Left renal cortex interstitium (tissue), 4 donors: ENCODE results near the gene TLK2. TPM values are rescaled to one million over a fixed set of nuclear protein-coding genes. Genes with fewer than 3 reads are reported as not detected.
A peak's percentile ranks its signal among the peaks of the same experiment; 100 is the strongest.

Experiments used
- DNase-seq, 4 donors: peaks; one replicate each; pipeline ENCODE4 v3.0.0-alpha.2; 2013; ENCODE audit warnings: low read depth in 4 of 4, low spot score in 2 of 4, missing footprints in 1 of 4
- polyA plus RNA-seq, 4 donors: library from polyadenylated mRNA; unstranded; fragments of 120-200 nt; gene quantifications; one replicate each; pipeline ENCODE4 v1.2.1, GENCODE V29; 2013; ENCODE audit not compliant: insufficient read length in 4 of 4

The TLK2 gene
- polyA plus RNA-seq, 4 donors: 59.4 to 74.1 (median 67.1) TPM

DNA sequence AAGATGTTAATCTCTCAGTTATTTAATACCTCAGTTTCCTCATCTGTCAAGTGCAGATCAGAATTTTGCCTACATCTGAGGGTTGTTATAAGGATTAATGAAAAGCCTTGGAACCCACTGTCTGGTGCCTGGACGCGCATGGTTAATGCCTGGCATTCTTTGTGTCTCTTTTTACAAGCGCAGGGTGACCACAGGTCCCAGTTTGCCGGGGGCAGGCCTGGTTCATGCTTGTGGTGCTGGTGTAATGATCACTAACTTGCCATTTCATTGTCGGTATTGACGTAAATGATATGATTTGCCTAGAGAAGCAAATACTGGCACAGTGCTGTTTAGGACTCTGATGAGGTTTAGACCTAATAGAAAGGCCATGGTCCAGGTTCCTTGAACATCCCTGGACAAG is 172.0 kb downstream of the TLK2 start:
- no peak for DNase-seq

- DNase-seq: no peak
Measured at GRCh38 chr17:62652251-62653001, 173.8 kb downstream of the TLK2 start.

DNA sequence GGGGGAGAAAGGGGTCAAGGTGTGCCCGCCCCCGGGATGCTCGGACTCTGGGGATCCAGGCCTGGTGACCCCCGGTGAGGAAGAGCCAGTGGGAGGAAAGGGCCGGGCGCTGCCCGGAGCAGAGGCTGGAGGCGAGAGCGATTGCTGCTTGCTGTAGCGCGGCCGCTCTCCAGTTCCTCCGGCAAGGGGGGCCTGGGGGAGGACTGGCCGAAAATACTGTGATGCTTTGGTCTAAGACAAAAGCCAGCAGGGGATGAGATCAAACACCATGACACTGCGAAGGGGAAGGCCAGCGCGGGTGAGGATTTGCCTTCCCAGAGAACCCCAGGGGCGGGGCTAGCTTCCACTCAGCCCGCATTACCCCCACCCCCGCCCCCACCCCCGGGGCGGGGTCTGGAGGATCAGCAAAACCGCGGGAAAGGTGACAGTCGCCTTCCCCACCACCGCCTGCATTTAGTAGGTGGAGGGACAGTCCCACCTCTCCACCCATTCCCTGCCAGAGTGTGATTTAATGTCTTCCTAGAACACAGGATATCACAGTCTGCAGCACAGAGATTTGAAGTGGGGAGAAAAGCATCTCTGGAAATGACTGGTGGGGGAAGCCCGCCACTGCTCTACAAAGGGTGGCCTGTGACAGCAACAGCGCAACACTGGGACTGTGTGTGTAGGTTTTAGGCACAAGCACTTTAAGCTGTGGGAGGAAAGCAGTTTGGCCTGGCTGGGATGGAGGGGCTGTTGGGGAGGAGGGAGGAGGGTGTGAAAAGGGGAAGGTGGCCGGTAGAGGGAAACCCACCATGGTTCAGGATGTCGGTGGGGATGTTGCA is 174.6 kb downstream of the TLK2 start:
- peak in 2 of 4 donors; percentile 62 to 66 for DNase-seq

DNA sequence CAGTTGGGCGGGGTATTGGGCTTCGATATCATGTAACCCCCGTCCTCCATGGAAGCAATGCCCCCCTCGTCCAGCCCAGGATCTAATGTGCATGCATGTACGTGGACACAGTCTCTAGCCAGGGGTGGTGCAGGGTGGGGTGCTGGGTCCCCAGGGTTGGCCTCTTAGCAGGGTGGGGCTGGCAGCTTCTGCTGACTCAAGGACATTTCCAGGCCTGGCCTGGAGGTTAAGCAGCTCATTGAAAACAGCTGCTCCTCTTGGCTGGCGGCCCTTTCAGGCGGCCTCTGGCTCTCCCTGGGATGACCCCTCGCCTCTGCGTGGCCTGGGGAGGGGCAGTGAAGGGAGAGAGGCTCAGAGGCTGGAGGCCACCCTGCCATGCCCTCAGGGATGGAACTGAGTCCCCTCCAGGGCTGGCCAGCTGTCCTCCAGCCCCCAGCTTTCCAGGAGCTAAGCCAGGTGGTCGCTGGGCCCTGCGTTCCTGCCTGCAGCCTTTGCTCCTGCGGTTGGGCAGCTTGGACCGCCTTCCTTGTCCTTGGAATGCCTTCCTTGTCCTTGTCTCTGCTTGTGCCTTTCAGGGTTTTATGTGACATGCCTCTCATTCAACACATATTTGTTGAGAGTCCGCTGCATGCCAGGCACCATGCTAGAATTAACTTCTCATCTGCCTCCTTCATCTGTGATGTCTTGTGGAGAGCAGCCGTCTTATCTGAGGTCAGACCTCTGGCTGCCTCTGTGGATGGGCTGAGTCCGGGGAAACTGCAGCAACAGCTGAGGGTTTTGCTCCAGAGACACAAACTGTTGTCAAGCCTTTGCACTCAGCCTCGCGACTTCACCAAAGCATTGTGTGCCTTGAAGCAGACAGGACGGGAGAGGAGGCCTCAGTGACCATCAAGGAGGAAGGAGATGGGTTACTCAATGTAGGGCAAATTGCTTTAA is 175.5 kb downstream of the TLK2 start:
- DNase-seq: peak in 1 of 4 donors; percentile 38

DNA sequence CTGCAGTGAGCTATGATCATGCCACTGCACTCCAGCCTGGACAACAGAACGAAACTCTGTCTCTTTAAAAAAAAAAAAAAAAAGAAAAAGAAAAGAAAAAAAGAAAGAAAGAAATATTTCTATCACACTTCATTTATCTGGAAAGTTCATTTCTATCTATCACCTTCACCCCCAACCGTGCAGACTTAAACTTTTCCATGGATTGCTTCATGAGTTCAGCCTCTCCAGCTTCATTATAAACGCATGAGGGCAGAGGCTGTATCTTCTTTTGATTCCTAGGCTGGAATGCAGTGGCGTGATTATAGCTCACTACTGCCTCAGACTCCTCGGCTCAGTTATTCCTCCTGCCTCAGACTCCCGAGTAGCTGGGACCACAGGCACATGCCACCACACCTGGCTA is 177.0 kb downstream of the TLK2 start:
- DNase-seq: no peak

GRCh38 chr17:62656446-62656845 is 177.8 kb downstream of the TLK2 start:
- DNase-seq: no peak

DNA sequence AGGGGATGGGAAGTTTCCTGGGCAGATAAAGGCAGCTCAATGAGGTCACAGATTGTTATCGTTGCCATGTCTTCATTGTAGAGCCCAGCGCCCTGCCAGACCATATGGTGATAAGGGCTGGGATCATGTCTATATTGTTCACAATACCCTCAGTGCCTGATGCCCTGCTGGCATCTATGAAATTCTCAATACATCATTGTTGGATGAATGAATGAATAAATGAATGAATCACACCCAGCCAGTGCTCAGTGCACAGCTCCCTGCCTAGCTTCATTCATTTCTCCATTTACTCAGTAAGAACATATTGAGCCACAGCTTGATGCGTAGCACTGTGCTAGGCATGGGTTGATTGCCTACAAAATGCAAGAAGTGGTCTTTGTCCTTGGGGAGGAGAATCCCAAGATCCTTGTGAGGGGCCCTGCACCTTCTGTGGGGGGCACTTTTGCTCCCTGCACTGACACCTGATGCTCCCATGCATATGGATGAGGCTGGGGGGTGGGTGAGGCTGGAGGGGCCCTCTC is 178.6 kb downstream of the TLK2 start:
- DNase-seq: no peak

- DNase-seq: no peak
Measured at GRCh38 chr17:62657690-62658089, 179.1 kb downstream of the TLK2 start.

GRCh38 chr17:62658136-62658920 is 179.7 kb downstream of the TLK2 start:
- DNase-seq: no peak

GRCh38 chr17:62660629-62661118 is 182.0 kb downstream of the TLK2 start:
- DNase-seq: no peak

DNA sequence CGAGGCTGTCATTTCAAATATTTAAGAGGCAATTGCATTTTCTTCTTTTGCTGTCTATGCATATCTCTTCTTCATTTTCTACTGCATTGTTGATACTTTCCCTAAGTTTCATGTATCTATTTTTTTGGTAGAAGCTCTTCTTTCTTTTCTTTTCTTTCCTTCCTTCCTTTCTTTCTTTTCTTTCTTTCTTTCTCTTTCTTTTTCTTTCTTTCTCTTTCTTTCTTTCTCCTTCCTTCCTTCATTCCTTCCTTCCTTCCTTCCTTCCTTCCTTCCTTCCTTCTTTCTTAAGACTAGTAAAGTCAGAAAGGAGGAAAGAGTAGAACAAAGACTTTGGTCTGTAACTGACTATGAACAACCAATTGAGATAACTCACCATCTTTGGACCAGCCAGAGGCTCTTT is 182.7 kb downstream of the TLK2 start:
- no peak for DNase-seq

- DNase-seq: no peak
Measured at GRCh38 chr17:62662855-62663254, 184.2 kb downstream of the TLK2 start.

Other genes with a start within 250 kb of the TLK2 start
- gene EFCAB3, start 98.3 kb upstream of the TLK2 start, polyA plus RNA-seq: under 1 TPM; 0.14 to 0.49 (median 0.30) TPM
- gene METTL2A, start 54.9 kb upstream of the TLK2 start, polyA plus RNA-seq: 10 to 100 TPM; 17.9 to 26.7 (median 20.9) TPM
- 100 to 1,000 TPM in 1 of 4 donors, 10 to 100 TPM in 3; 62.6 to 104 (median 78.0) TPM for gene MRC2, start 148.8 kb downstream of the TLK2 start, polyA plus RNA-seq